ENCODE data around the gene CSTB.

- TF ChIP-seq E2F1 (CRISPR knock-in tag; IDR thresholded peaks at IDR 0.05), result no peak
- TF ChIP-seq CTCF (IDR thresholded peaks at IDR 0.05), result no peak
- no peak for TF ChIP-seq STAT6 (CRISPR knock-in tag; conservative IDR thresholded peaks at IDR 0.05; ENCODE audit: low read depth)
- TF ChIP-seq MAX (CRISPR knock-in tag; IDR thresholded peaks at IDR 0.05), result no peak
- no peak for TF ChIP-seq ZNF138 (CRISPR knock-in tag; conservative IDR thresholded peaks at IDR 0.05)
- no peak for TF ChIP-seq FOXJ3 (CRISPR knock-in tag; IDR thresholded peaks at IDR 0.05; ENCODE audit: borderline replicate concordance)
- no peak for TF ChIP-seq PREB (CRISPR knock-in tag; IDR thresholded peaks at IDR 0.05; ENCODE audit: borderline replicate concordance)
- TF ChIP-seq ZNF416 (CRISPR knock-in tag; IDR thresholded peaks at IDR 0.05), result no peak
- no peak for TF ChIP-seq PRDM15 (CRISPR knock-in tag; IDR thresholded peaks at IDR 0.05)
- no peak for TF ChIP-seq PRRX2 (CRISPR knock-in tag; IDR thresholded peaks at IDR 0.05)
- no peak for TF ChIP-seq MLX (CRISPR knock-in tag; IDR thresholded peaks at IDR 0.05)
Observed at GRCh38 chr21:43758111-43758641, 17.9 kb downstream of the CSTB start.

Measured in WTC11 (cell line).